ENCODE measurements around the gene SLAMF7. TPM values are rescaled to one million over a fixed set of nuclear protein-coding genes. Genes with fewer than 3 reads are reported as not detected.
"Not testable (repeated sequence)": the region's sequence is repeated elsewhere in the genome, so short reads cannot be mapped to it uniquely, and the experiment has no call there.

SLAMF7 gene
- total and polyA plus RNA-seq, 9 donors, result 0.09 to 0.49 (median 0.29) TPM

DNA sequence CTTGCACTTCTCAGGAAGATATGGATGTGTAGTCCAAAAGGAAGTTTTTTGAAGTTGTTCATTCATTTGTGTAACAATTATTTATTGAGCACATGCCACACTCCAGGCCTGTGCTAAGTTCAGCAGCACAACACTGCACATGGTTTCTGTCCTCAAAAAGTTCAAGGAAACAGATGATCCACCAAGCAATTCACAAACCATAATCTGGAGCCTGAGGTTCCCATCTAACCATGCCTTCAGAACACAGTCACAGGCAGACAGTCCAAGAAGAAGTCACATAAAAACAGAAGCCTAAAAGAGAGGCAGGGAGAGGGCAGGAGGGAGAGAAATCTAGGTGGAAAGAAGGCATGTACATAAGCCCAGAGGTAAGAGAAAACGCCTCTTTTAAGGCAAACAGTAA is 29.3 kb upstream of the SLAMF7 start:
- no CpG with 5 or more reads among the region's 1 CpG for WGBS (ENCODE audit: insufficient coverage)
- DNase-seq, result no peak
- Histone ChIP-seq H3K27me3 (ENCODE audit: control insufficient read depth, insufficient read depth, low read length) (no peaks in the 10 kb centered on the region), H3K27ac (ENCODE audit: low read length) (no peak overlapping the region), H3K4me3 (ENCODE audit: low read length) (no peak overlapping the region), H3K36me3 (ENCODE audit: control insufficient read depth, insufficient read depth, low read length) (no peaks in the 10 kb centered on the region), H3K4me1 (ENCODE audit: control insufficient read depth, insufficient read depth, low read length) (no peaks in the 10 kb centered on the region), H3K9me3 (replicated peaks; ENCODE audit: control insufficient read depth, low read depth, low read length) (no peaks in the 10 kb centered on the region)

DNA sequence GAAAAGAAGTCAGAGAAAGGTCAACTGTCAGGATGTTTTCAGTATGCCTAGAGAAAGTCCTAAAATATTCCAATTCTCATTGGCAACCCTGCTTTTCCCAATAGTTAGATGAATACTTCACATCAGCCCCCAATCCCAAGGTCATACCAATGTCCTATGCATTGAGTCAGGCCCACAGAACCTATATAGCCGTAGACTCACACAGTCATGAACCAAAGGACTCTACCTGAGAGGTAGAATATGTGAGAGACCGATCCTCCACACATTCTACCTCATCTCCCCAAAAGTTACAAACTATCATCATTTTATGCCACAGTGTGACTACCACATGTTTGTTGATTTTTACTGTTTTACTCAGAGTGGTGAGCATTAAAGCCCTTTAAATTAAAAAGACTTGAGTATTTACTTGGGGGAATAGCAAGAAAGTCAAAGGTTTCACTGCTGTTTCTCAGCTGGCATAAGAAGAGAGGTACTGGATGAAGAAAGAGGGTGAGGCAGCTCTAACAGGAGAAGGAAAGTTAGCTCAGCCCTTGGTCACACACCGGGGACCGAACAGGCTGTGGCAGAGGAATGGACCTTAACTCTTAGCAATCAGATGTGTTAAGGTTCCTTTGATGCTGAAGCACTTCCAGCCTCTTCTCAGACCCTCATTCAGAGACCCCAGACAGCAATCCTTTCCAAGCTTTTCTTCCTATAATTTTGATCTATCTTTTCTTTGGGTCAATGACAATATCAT is 28.4 kb upstream of the SLAMF7 start:
- Histone ChIP-seq H3K27ac (ENCODE audit: low read length) (no peak overlapping the region), H3K9me3 (replicated peaks; ENCODE audit: control insufficient read depth, low read depth, low read length) (no peaks in the 10 kb centered on the region), H3K27me3 (ENCODE audit: control insufficient read depth, insufficient read depth, low read length) (no peaks in the 10 kb centered on the region), H3K4me3 (ENCODE audit: low read length) (peak overlapping the region; percentile 14), H3K4me1 (ENCODE audit: control insufficient read depth, insufficient read depth, low read length) (no peaks in the 10 kb centered on the region), H3K36me3 (ENCODE audit: control insufficient read depth, insufficient read depth, low read length) (no peaks in the 10 kb centered on the region)
- DNase-seq, result no peak
- no CpG with 5 or more reads among the region's 4 CpGs for WGBS (ENCODE audit: insufficient coverage)

DNA sequence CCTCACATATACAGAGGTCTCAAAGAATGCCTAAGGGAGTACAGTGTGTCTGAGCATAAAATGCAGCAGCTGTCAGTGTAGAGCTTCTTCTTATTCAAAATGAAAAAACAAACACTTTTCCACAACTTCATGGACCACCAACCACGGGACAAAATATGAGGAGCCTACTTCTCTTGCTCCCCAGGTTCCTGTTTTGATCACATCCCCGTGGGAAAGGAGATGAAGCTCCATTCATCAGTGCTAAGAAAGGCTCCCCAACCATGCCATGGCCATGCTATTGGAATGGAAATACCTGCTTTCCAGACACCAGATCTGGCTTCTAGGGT is 27.8 kb upstream of the SLAMF7 start:
- H3K27ac ChIP-seq (ENCODE audit: low read length), result no peak overlapping the region
- WGBS (ENCODE audit: insufficient coverage), result 90% methylated on average over 2 of the region's 2 CpGs

DNA sequence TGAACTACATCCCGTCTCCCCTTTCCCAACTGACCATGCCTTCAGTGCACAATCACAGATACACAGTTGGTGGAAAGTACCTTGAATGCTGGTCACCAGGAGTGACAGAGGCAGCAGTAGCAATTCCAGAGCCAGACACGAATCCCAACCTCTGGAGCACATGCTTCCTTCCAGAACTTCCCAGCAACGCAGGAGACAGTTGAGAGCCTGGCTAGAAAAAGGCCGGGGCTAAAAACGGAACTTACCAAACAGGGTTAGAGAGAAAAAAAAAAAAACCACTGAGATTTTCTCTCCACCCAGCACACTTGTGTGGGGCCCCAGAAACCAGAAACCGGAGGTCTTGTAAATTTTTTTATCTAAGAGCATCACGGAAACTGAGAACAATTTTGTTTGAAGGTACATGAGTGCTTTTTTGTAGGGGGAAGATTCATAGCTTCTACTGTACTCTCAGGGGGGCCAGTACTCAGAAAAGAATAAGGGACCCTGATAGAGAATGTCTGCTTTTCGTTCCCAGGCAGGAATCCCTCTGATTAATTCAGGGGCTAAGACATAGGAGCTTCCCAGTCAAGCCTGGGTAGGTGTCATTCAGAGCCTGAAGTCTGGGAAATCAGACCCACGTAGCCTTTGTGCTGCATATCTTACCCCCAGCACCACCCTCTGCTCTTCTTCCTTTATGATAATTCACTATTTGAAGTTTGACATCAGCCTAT is 27.3 kb upstream of the SLAMF7 start, which contains the start of gene CD48:
Gene CD48 (minus strand): TSS at position 221 of the 710 bp plus-strand sequence. CDS start 59 bp downstream, at position 162.
- DNase-seq, result peak; percentile 12
- Histone ChIP-seq H3K36me3 (ENCODE audit: control insufficient read depth, insufficient read depth, low read length) (no peaks in the 10 kb centered on the region), H3K4me3 (ENCODE audit: low read length) (peak within 1 kb of the TSS; percentile 14), H3K27ac (ENCODE audit: low read length) (no peak within 1 kb of the TSS), H3K27me3 (ENCODE audit: control insufficient read depth, insufficient read depth, low read length) (no peaks in the 10 kb centered on the region), H3K4me1 (ENCODE audit: control insufficient read depth, insufficient read depth, low read length) (no peaks in the 10 kb centered on the region), H3K9me3 (replicated peaks; ENCODE audit: control insufficient read depth, low read depth, low read length) (no peaks in the 10 kb centered on the region)
- WGBS (ENCODE audit: insufficient coverage), result 53% methylated on average over 3 of the region's 9 CpGs

More for the DNA sequence above, 27.8 kb upstream of the SLAMF7 start:
- no peaks in the 10 kb centered on the region for H3K36me3 ChIP-seq (ENCODE audit: control insufficient read depth, insufficient read depth, low read length)
- H3K27me3 ChIP-seq (ENCODE audit: control insufficient read depth, insufficient read depth, low read length), result no peaks in the 10 kb centered on the region
- DNase-seq, result no peak
- no peaks in the 10 kb centered on the region for H3K4me1 ChIP-seq (ENCODE audit: control insufficient read depth, insufficient read depth, low read length)
- peak overlapping the region; percentile 14 for H3K4me3 ChIP-seq (ENCODE audit: low read length)
- H3K9me3 ChIP-seq (replicated peaks; ENCODE audit: control insufficient read depth, low read depth, low read length), result no peaks in the 10 kb centered on the region

DNA sequence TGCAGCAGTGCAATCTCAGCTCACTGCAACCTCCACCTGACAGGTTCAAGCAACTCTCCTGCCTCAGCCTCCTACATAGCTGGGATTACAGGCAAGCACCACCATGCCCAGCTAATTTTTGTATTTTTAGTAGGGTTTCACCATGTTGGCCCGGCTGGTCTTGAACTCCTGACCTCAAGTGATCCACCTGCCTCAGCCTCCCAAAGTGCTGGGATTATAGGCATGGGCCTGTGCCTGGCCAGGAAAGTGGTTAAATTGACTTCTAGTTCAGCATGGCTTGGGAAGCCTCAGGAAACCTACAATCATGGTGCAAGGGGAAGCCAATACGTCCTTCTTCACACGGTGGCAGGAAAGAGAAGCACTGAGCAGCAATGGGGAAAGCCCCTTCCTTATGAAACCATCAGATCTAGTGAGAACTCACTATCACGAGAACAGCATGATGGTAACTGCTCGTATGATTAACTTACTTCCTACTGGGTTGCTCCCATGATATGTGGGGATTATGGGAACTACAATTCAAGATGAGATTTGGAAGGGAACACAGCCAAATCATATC is 26.4 kb upstream of the SLAMF7 start:
- peak; percentile 25 for DNase-seq
- H3K36me3 ChIP-seq (ENCODE audit: control insufficient read depth, insufficient read depth, low read length); H3K27ac ChIP-seq (ENCODE audit: low read length); H3K4me3 ChIP-seq (ENCODE audit: low read length); H3K9me3 ChIP-seq (replicated peaks; ENCODE audit: control insufficient read depth, low read depth, low read length); H3K27me3 ChIP-seq (ENCODE audit: control insufficient read depth, insufficient read depth, low read length); H3K4me1 ChIP-seq (ENCODE audit: control insufficient read depth, insufficient read depth, low read length): not testable (repeated sequence)
- 60% methylated on average over 1 of the region's 5 CpGs for WGBS (ENCODE audit: insufficient coverage)

DNA sequence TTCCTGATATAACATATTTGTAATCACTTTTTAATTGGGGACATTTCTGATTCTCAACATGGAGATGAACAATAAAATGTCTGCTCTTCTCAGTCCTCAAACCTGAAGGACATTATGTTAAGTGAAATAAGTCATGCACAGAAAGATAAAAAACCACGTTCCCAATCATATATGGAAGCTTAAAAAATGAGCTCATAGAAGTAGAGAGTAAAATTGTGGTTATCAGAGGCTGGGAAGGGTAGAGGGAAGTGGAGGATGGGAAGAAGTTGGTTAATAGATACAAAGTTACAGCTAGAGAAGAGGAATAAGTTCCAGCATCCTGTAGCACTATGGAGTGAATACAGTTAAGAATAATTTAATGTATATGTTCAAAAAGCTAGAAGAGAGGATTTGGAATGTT is 25.9 kb upstream of the SLAMF7 start:
- Histone ChIP-seq H3K36me3 (ENCODE audit: control insufficient read depth, insufficient read depth, low read length) (no peaks in the 10 kb centered on the region), H3K27me3 (ENCODE audit: control insufficient read depth, insufficient read depth, low read length) (no peaks in the 10 kb centered on the region), H3K9me3 (replicated peaks; ENCODE audit: control insufficient read depth, low read depth, low read length) (no peaks in the 10 kb centered on the region), H3K4me3 (ENCODE audit: low read length) (no peak overlapping the region), H3K27ac (ENCODE audit: low read length) (no peak overlapping the region), H3K4me1 (ENCODE audit: control insufficient read depth, insufficient read depth, low read length) (no peaks in the 10 kb centered on the region)
- no peak for DNase-seq
- no CpG with 5 or more reads among the region's 1 CpG for WGBS (ENCODE audit: insufficient coverage)

DNA sequence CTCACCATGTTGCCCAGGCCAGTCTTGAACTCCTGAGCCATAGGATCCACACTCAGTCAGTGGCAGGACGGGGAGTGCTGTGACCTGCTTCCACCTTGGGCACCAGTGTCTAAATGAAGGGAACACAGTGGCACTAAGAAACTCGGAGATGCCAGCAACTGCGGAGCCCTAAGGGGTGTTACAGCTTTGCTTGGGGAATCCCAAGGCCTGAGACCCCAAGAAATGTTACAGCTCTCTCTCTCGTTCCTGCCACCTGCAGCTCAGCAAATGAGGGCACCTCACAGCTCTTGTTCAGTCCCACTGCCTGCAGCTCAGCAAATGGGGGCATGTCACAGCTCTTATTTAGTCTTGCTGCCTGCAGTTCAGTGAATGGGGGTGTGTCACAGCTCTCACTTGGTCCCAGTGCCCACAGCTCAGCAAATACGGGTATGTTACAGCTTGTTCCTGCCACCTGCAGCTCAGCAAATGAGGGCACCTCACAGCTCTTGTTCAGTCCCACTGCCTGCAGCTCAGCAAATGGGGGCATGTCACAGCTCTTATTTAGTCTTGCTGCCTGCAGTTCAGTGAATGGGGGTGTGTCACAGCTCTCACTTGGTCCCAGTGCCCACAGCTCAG is 24.9 kb upstream of the SLAMF7 start:
- not testable (repeated sequence) for DNase-seq; H3K27me3 ChIP-seq (ENCODE audit: control insufficient read depth, insufficient read depth, low read length)
- WGBS (ENCODE audit: insufficient coverage), result 74% methylated on average over 3 of the region's 5 CpGs

DNA sequence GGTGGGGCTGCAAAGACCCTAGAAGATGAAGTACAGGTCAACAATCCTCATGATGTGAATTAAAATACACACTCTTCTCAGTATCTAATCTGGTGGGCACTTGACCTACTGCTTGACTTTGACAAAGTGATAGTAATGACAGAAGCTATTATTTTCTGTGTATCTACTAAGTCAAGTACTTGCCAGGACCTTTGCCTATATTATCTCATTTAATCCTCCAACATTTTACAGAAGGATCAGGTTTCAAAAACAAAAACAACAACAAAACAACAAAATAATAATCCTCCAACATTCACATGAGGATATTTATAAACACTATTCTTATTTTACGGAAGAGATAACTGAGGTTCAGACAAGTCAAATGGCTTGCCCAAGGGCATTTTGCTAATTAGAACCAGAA is 23.0 kb upstream of the SLAMF7 start:
- Histone ChIP-seq H3K4me3 (ENCODE audit: low read length) (no peak overlapping the region), H3K36me3 (ENCODE audit: control insufficient read depth, insufficient read depth, low read length) (no peaks in the 10 kb centered on the region), H3K27ac (ENCODE audit: low read length) (no peak overlapping the region), H3K4me1 (ENCODE audit: control insufficient read depth, insufficient read depth, low read length) (no peaks in the 10 kb centered on the region), H3K27me3 (ENCODE audit: control insufficient read depth, insufficient read depth, low read length) (no peaks in the 10 kb centered on the region), H3K9me3 (replicated peaks; ENCODE audit: control insufficient read depth, low read depth, low read length) (no peaks in the 10 kb centered on the region)
- no peak for DNase-seq
- WGBS (ENCODE audit: insufficient coverage), result 78% methylated on average over 1 of the region's 1 CpG

More for the DNA sequence above, 24.9 kb upstream of the SLAMF7 start:
- H3K36me3 ChIP-seq (ENCODE audit: control insufficient read depth, insufficient read depth, low read length); H3K4me3 ChIP-seq (ENCODE audit: low read length); H3K27ac ChIP-seq (ENCODE audit: low read length); H3K9me3 ChIP-seq (replicated peaks; ENCODE audit: control insufficient read depth, low read depth, low read length); H3K4me1 ChIP-seq (ENCODE audit: control insufficient read depth, insufficient read depth, low read length): not testable (repeated sequence)

DNA sequence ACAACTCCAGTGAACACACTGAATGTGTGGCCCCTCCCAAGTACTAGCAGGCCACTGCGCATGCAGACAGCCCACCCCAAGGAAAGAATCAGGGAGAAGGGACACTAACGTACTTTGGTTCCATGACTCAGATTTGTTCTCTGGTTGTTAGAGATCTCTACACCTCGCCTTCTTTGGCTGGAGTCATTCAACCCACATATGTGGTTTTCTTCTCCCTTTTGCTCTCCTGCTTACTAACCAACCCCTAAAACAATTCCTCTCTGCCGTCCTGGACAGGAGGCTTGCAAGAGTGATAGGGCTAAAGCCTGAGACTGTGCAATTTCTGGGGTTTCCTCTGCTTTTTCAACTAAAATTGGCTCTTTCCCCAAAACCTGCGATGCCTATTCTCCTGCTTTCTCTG is 21.7 kb upstream of the SLAMF7 start:
- no peaks in the 10 kb centered on the region for H3K4me1 ChIP-seq (ENCODE audit: control insufficient read depth, insufficient read depth, low read length)
- no peak for DNase-seq
- no peaks in the 10 kb centered on the region for H3K9me3 ChIP-seq (replicated peaks; ENCODE audit: control insufficient read depth, low read depth, low read length)
- WGBS (ENCODE audit: insufficient coverage), result 100% methylated on average over 2 of the region's 5 CpGs
- no peaks in the 10 kb centered on the region for H3K27me3 ChIP-seq (ENCODE audit: control insufficient read depth, insufficient read depth, low read length)
- no peak overlapping the region for H3K4me3 ChIP-seq (ENCODE audit: low read length)
- H3K27ac ChIP-seq (ENCODE audit: low read length), result no peak overlapping the region
- H3K36me3 ChIP-seq (ENCODE audit: control insufficient read depth, insufficient read depth, low read length), result no peaks in the 10 kb centered on the region

DNA sequence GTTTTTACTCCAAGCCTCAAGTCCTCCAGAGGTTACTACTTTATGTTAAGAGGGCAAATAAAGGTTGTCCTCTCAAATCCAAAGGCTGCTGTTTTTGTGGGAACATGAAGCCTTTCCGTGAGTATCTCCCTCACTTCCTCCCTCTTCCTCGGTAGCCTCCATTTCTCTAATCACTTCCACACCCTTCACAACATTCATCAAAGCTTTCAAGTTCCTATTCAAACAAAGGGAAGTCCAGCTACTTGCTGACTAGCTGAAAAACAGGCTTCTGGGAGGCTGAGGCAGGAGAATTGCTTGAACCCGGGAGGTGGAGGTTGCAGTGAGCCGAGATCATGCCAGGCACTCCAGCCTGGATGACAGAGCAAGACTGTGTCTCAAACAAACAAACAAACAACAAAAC is 20.8 kb upstream of the SLAMF7 start:
- H3K27ac ChIP-seq (ENCODE audit: low read length), result no peak overlapping the region
- no peaks in the 10 kb centered on the region for H3K9me3 ChIP-seq (replicated peaks; ENCODE audit: control insufficient read depth, low read depth, low read length)
- H3K27me3 ChIP-seq (ENCODE audit: control insufficient read depth, insufficient read depth, low read length), result no peaks in the 10 kb centered on the region
- no peaks in the 10 kb centered on the region for H3K4me1 ChIP-seq (ENCODE audit: control insufficient read depth, insufficient read depth, low read length)
- no peak for DNase-seq
- 8% methylated on average over 2 of the region's 4 CpGs for WGBS (ENCODE audit: insufficient coverage)
- no peaks in the 10 kb centered on the region for H3K36me3 ChIP-seq (ENCODE audit: control insufficient read depth, insufficient read depth, low read length)
- no peak overlapping the region for H3K4me3 ChIP-seq (ENCODE audit: low read length)
